ENCODE data around the gene CUL7. TPM values are rescaled to one million over a fixed set of nuclear protein-coding genes. Genes with fewer than 3 reads are reported as not detected.

The CUL7 gene
- total and polyA plus RNA-seq, 2 of the 8 experiments (the other 6 are each of a cell fraction or from before 2014, with no cell fraction given): 10.8 to 15.0 TPM

- TF ChIP-seq CHD7 (IDR thresholded peaks at IDR 0.05; ENCODE audit: insufficient replicate concordance, low read length): no peak
These were observed 6.5 kb upstream of the CUL7 start (continued) for GRCh38 chr6:43060034-43060754.
